ENCODE measurements around the gene MAPT. TPM values are rescaled to one million over a fixed set of nuclear protein-coding genes. Genes with fewer than 3 reads are reported as not detected.
"Not testable (repeated sequence)": the region's sequence is repeated elsewhere in the genome, so short reads cannot be mapped to it uniquely, and the experiment has no call there.

The MAPT gene
- total RNA-seq, 6 donors from 2014 or later: 2.1 to 3.7 (median 2.8) TPM

GRCh38 chr17:46002311-46002972, 108.1 kb downstream of the MAPT start:
- Histone ChIP-seq H3K27me3 (no peaks in the 10 kb centered on the region), H3K9me3 (no peaks in the 10 kb centered on the region), H3K4me3 (no peak overlapping the region), H3K27ac (no peak overlapping the region), H3K36me3 (no peaks in the 10 kb centered on the region), H3K4me1 (peaks cover 0 to 3% (median 0%) of the 10 kb centered on the region in 4 donors)
- DNase-seq (peak in 1 of 2 donors; percentile 76), ATAC-seq (ENCODE audit: low FRiP score in 2 of 2) (peak; percentile 84 to 91)
- TF ChIP-seq, protein P1, sequence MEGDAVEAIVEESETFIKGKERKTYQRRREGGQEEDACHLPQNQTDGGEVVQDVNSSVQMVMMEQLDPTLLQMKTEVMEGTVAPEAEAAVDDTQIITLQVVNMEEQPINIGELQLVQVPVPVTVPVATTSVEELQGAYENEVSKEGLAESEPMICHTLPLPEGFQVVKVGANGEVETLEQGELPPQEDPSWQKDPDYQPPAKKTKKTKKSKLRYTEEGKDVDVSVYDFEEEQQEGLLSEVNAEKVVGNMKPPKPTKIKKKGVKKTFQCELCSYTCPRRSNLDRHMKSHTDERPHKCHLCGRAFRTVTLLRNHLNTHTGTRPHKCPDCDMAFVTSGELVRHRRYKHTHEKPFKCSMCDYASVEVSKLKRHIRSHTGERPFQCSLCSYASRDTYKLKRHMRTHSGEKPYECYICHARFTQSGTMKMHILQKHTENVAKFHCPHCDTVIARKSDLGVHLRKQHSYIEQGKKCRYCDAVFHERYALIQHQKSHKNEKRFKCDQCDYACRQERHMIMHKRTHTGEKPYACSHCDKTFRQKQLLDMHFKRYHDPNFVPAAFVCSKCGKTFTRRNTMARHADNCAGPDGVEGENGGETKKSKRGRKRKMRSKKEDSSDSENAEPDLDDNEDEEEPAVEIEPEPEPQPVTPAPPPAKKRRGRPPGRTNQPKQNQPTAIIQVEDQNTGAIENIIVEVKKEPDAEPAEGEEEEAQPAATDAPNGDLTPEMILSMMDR (IDR thresholded peaks at IDR 0.05): peak; percentile 93 to 100 (median 96)
- no peak for TF ChIP-seq EP300 (IDR thresholded peaks at IDR 0.05)
- WGBS, 2 donors: 20 to 21% methylated on average over 7 to 8 of the region's 8 CpGs

GRCh38 chr17:46002973-46003316, 108.6 kb downstream of the MAPT start:
- Histone ChIP-seq H3K4me3 (no peak overlapping the region), H3K4me1 (peaks cover 0 to 3% (median 0%) of the 10 kb centered on the region in 4 donors), H3K27me3 (no peaks in the 10 kb centered on the region), H3K9me3 (no peaks in the 10 kb centered on the region), H3K36me3 (no peaks in the 10 kb centered on the region), H3K27ac (no peak overlapping the region)
- DNase-seq (no peak), ATAC-seq (ENCODE audit: low FRiP score in 2 of 2) (no peak)
- TF ChIP-seq, protein P1 (IDR thresholded peaks at IDR 0.05): no peak
- TF ChIP-seq POLR2AphosphoS5 (IDR thresholded peaks at IDR 0.05): no peak
- no peak for TF ChIP-seq POLR2A (IDR thresholded peaks at IDR 0.05)
- TF ChIP-seq EP300 (IDR thresholded peaks at IDR 0.05): no peak
- WGBS, 2 donors: 63 to 81% methylated on average over 7 of the region's 7 CpGs

DNA sequence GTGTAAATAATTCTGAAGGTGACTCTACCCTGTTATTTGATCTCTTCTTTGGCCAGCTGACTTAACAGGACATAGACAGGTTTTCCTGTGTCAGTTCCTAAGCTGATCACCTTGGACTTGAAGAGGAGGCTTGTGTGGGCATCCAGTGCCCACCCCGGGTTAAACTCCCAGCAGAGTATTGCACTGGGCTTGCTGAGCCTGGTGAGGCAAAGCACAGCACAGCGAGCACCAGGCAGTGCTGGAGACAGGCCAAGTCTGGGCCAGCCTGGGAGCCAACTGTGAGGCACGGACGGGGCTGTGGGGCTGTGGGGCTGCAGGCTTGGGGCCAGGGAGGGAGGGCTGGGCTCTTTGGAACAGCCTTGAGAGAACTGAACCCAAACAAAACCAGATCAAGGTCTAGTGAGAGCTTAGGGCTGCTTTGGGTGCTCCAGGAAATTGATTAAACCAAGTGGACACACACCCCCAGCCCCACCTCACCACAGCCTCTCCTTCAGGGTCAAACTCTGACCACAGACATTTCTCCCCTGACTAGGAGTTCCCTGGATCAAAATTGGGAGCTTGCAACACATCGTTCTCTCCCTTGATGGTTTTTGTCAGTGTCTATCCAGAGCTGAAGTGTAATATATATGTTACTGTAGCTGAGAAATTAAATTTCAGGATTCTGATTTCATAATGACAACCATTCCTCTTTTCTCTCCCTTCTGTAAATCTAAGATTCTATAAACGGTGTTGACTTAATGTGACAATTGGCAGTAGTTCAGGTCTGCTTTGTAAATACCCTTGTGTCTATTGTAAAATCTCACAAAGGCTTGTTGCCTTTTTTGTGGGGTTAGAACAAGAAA, 109.8 kb downstream of the MAPT start:
- Histone ChIP-seq H3K9me3 (no peaks in the 10 kb centered on the region), H3K36me3 (no peaks in the 10 kb centered on the region), H3K27ac (no peak overlapping the region), H3K4me3 (no peak overlapping the region), H3K4me1 (peaks cover 0 to 3% (median 0%) of the 10 kb centered on the region in 4 donors), H3K27me3 (no peaks in the 10 kb centered on the region)
- peak in 1 of 2 donors; percentile 56 for ATAC-seq (ENCODE audit: low FRiP score in 2 of 2)
- TF ChIP-seq POLR2AphosphoS5 (IDR thresholded peaks at IDR 0.05): no peak
- WGBS, 2 donors: 32 to 56% methylated on average over 2 to 6 of the region's 6 CpGs
- no peak for DNase-seq

DNA sequence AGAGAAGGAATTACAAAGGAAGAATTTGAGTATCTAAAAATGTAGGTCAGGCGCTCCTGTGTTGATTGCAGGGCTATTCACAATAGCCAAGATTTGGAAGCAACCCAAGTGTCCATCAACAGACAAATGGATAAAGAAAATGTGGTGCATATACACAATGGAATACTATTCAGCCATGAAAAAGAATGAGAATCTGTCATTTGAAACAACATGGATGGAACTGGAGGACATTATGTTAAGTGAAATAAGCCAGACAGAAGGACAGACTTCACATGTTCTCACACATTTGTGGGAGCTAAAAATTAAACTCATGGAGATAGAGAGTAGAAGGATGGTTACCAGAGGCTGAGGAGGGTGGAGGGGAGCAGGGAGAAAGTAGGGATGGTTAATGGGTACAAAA, 111.7 kb downstream of the MAPT start:
- not testable (repeated sequence) for H3K4me3 ChIP-seq; H3K4me1 ChIP-seq; H3K36me3 ChIP-seq; ATAC-seq (ENCODE audit: low FRiP score in 2 of 2); H3K9me3 ChIP-seq; H3K27me3 ChIP-seq; H3K27ac ChIP-seq; DNase-seq
- 87 to 93% methylated on average over 1 of the region's 1 CpG for WGBS, 2 donors

- Histone ChIP-seq H3K27ac (no peak overlapping the region), H3K27me3 (no peaks in the 10 kb centered on the region), H3K36me3 (no peaks in the 10 kb centered on the region), H3K4me1 (peaks cover 0 to 3% (median 0%) of the 10 kb centered on the region in 4 donors), H3K4me3 (no peak overlapping the region), H3K9me3 (no peaks in the 10 kb centered on the region)
- ATAC-seq (ENCODE audit: low FRiP score in 2 of 2) (no peak), DNase-seq (no peak)
- WGBS, 2 donors: 88 to 89% methylated on average over 2 of the region's 2 CpGs
- TF ChIP-seq POLR2A (IDR thresholded peaks at IDR 0.05) (no peak), POLR2AphosphoS5 (IDR thresholded peaks at IDR 0.05) (no peak), EP300 (IDR thresholded peaks at IDR 0.05) (no peak)
- TF ChIP-seq, protein P1 (IDR thresholded peaks at IDR 0.05): no peak
These were observed 113.2 kb downstream of the MAPT start for GRCh38 chr17:46007461-46007965.
